ENCODE measurements around the gene CD200R1. TPM values are rescaled to one million over a fixed set of nuclear protein-coding genes. Genes with fewer than 3 reads are reported as not detected.

CD200R1 gene, protein sequence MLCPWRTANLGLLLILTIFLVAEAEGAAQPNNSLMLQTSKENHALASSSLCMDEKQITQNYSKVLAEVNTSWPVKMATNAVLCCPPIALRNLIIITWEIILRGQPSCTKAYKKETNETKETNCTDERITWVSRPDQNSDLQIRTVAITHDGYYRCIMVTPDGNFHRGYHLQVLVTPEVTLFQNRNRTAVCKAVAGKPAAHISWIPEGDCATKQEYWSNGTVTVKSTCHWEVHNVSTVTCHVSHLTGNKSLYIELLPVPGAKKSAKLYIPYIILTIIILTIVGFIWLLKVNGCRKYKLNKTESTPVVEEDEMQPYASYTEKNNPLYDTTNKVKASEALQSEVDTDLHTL
- total RNA-seq (2021; ENCODE audit: unreplicated experiment) (not detected), Bru-seq, nascent RNA (percentile 18 among the genes with signal in this experiment), BruChase-seq, experiment 1, labeled RNA remaining after a 6-hour chase (percentile 25 among the genes with signal in this experiment), BruChase-seq, experiment 2, labeled RNA remaining after a 2-hour chase (percentile 24 among the genes with signal in this experiment)
- polyA plus RNA-seq (2012), result 0.03 TPM in 1 of 2 replicates, not detected in the other
- long read RNA-seq, result 0 reads

DNA sequence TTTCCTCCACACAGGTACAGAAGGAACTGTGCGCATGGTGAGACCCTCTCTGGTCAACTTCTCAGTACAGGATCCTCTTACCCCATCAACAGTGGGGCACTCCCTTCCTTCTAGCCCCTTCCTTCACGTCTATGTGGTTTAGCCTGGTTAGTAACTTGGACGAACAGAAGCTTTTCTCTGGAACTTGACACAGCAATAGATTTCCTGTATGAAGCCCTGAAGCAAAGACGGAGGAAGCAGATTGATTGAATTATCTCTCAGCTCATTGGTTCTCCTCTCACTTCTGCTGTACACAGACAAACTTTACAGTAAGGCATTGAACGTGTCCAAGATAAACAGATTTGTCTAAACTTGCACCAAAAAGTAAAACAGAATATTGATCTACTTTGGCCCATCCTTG lies at the start of gene CD200R1:
Gene CD200R1, minus strand, starts transcription at position 210 of the 400 bp plus-strand sequence. CDS start 246 bp downstream, outside the sequence.
- RAD21 ChIA-PET (ENCODE audit: low non-redundant PET in 1 of 2, low total read pairs in 2 of 2, uncharacterized antibody in 2 of 2, unreplicated experiment in 2 of 2), result no interaction called here
- H2AFZ ChIP-seq (ENCODE audit: low read depth, low read length, poor library complexity, severe bottlenecking), result no peak within 1 kb of the TSS
- TF ChIP-seq SP1 (IDR thresholded peaks at IDR 0.05; ENCODE audit: low read depth) (no peak), RAD21 (IDR thresholded peaks at IDR 0.05; ENCODE audit: low read depth) (no peak), POLR2AphosphoS5 (IDR thresholded peaks at IDR 0.05; ENCODE audit: low read depth, low read length) (no peak), FOSL1 (IDR thresholded peaks at IDR 0.05; ENCODE audit: low read depth) (no peak), TCF7L2 (IDR thresholded peaks at IDR 0.05; ENCODE audit: borderline replicate concordance, extremely low read depth, insufficient read depth, insufficient read length) (no peak), CBX3 (IDR thresholded peaks at IDR 0.05; ENCODE audit: low read depth) (no peak), ELF1 (IDR thresholded peaks at IDR 0.05; ENCODE audit: borderline replicate concordance, low read depth) (no peak), EZH2 (IDR thresholded peaks at IDR 0.05) (no peak), SIN3A (IDR thresholded peaks at IDR 0.05; ENCODE audit: low read depth) (no peak), ZFX (IDR thresholded peaks at IDR 0.05) (no peak), EGR1 (IDR thresholded peaks at IDR 0.05; ENCODE audit: low read depth) (no peak), ZNF274 (IDR thresholded peaks at IDR 0.05; ENCODE audit: low read depth, low read length) (no peak)
- TF ChIP-seq, protein P1, sequence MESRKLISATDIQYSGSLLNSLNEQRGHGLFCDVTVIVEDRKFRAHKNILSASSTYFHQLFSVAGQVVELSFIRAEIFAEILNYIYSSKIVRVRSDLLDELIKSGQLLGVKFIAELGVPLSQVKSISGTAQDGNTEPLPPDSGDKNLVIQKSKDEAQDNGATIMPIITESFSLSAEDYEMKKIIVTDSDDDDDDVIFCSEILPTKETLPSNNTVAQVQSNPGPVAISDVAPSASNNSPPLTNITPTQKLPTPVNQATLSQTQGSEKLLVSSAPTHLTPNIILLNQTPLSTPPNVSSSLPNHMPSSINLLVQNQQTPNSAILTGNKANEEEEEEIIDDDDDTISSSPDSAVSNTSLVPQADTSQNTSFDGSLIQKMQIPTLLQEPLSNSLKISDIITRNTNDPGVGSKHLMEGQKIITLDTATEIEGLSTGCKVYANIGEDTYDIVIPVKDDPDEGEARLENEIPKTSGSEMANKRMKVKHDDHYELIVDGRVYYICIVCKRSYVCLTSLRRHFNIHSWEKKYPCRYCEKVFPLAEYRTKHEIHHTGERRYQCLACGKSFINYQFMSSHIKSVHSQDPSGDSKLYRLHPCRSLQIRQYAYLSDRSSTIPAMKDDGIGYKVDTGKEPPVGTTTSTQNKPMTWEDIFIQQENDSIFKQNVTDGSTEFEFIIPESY (IDR thresholded peaks at IDR 0.05; ENCODE audit: extremely low read depth, insufficient replicate concordance, low read length), result no peak
- TF ChIP-seq, protein P2, sequence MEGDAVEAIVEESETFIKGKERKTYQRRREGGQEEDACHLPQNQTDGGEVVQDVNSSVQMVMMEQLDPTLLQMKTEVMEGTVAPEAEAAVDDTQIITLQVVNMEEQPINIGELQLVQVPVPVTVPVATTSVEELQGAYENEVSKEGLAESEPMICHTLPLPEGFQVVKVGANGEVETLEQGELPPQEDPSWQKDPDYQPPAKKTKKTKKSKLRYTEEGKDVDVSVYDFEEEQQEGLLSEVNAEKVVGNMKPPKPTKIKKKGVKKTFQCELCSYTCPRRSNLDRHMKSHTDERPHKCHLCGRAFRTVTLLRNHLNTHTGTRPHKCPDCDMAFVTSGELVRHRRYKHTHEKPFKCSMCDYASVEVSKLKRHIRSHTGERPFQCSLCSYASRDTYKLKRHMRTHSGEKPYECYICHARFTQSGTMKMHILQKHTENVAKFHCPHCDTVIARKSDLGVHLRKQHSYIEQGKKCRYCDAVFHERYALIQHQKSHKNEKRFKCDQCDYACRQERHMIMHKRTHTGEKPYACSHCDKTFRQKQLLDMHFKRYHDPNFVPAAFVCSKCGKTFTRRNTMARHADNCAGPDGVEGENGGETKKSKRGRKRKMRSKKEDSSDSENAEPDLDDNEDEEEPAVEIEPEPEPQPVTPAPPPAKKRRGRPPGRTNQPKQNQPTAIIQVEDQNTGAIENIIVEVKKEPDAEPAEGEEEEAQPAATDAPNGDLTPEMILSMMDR (IDR thresholded peaks at IDR 0.05 in 2 of 3, conservative IDR thresholded peaks at IDR 0.05 in 1 of 3; ENCODE audit: borderline replicate concordance in 1 of 3, insufficient read depth in 1 of 3, low read depth in 2 of 3, low read length in 2 of 3), result no peak
- TF ChIP-seq, protein P3, sequence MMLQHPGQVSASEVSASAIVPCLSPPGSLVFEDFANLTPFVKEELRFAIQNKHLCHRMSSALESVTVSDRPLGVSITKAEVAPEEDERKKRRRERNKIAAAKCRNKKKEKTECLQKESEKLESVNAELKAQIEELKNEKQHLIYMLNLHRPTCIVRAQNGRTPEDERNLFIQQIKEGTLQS (IDR thresholded peaks at IDR 0.05), result no peak
- no peaks in the 10 kb centered on the region for H3K9me2 ChIP-seq (ENCODE audit: insufficient read depth)
- DNase-seq (ENCODE audit: low read depth, low spot score), result no peak
- H3K9me3 ChIP-seq (ENCODE audit: control insufficient read depth in 1 of 2, insufficient read depth in 1 of 2, low read depth in 1 of 2, low read length in 2 of 2), result no peaks in the 10 kb centered on the region
- H4K20me1 ChIP-seq (ENCODE audit: insufficient read depth), result no peaks in the 10 kb centered on the region
- no peaks in the 10 kb centered on the region for H3K36me3 ChIP-seq (ENCODE audit: control insufficient read depth in 1 of 2, insufficient read depth in 2 of 2, low read length in 2 of 2)
- CTCF ChIA-PET, result no interaction called here
- intact Hi-C loops (cut with micrococcal nuclease), result loop anchor here (10.0 kb wide), 1 partner anchor 860 kb away; no protein-coding TSS in a partner anchor
- H3K9ac ChIP-seq (ENCODE audit: low read length), result no peak within 1 kb of the TSS
- H3K79me2 ChIP-seq (ENCODE audit: insufficient read depth, low read length), result no peaks in the 10 kb centered on the region
- no peak for ATAC-seq
- POLR2A ChIA-PET, result no interaction called here
- H3K27ac ChIP-seq (ENCODE audit: low read depth, low read length), result no peak within 1 kb of the TSS
- no peak within 1 kb of the TSS for H3K4me3 ChIP-seq (replicated peaks in 1 of 2; ENCODE audit: low read depth in 1 of 2, low read length in 2 of 2)
- no peaks in the 10 kb centered on the region for H3K4me1 ChIP-seq (ENCODE audit: control insufficient read depth in 1 of 2, insufficient read depth in 2 of 2, low read length in 2 of 2)
- no TSS peak for BruUV-seq (replicated peaks)
- 0 out of 2 replicates have a peak, but pooled peaks cover 4% of the 10 kb centered on the region for H3K27me3 ChIP-seq (ENCODE audit: insufficient read depth, low read length)
- no peak within 1 kb of the TSS for H3K4me2 ChIP-seq (ENCODE audit: low read length)

Data from HCT116 (cell line).